Measurements from ENCODE around the gene WRAP73. TPM values are rescaled to one million over a fixed set of nuclear protein-coding genes. Genes with fewer than 3 reads are reported as not detected.
A peak's percentile ranks its signal among the peaks of the same experiment; 100 is the strongest.

WRAP73 gene
- total and polyA plus RNA-seq, 4 donors, result 5.8 to 27.8 (median 14.0) TPM

- Histone ChIP-seq H3K9me3 (ENCODE audit: control insufficient read depth, low read length) (no peaks in the 10 kb centered on the region), H3K4me1 (ENCODE audit: control insufficient read depth in 1 of 2, insufficient read depth in 2 of 2, low read length in 2 of 2) (no peaks in the 10 kb centered on the region), H3K4me3 (ENCODE audit: low read length in 2 of 2) (no peak overlapping the region), H3K27me3 (ENCODE audit: control insufficient read depth in 1 of 2, insufficient read depth in 2 of 2, low read length in 1 of 2) (no peaks in the 10 kb centered on the region), H3K27ac (ENCODE audit: low read depth in 1 of 2, low read length in 2 of 2) (no peak overlapping the region), H3K36me3 (ENCODE audit: control insufficient read depth in 1 of 2, insufficient read depth in 2 of 2, low read length in 1 of 2) (no peaks in the 10 kb centered on the region)
- no peak for DNase-seq
- intact Hi-C loops (cut with DNase I), result no loop called here
- no peak for ATAC-seq (ENCODE audit: low FRiP score)
- WGBS, 2 donors, result 84 to 87% methylated on average over 15 to 16 of the region's 16 CpGs
These were observed 48.2 kb downstream of the WRAP73 start for GRCh38 chr1:3601743-3602142.

DNA sequence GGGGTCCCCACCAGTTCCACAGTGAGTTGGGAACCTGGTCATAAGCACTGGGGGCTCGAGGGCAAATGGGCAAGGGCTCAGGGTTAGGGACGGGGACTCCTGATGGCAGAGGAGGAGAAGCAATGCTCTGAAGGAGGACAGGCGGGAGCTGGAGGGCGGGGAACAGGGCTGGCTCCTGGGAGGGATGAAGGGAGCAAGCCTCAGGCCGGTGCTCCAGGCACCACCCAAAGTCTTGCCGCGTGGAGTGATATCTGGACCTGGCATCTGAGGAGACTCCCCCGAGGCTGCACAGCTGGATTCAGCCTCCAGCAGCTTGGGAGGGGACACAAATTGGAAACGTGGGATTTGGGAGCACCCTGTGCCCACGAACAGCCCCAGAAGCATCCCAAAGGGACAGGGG is 49.5 kb downstream of the WRAP73 start:
- intact Hi-C loops (cut with DNase I), result no loop called here

DNA sequence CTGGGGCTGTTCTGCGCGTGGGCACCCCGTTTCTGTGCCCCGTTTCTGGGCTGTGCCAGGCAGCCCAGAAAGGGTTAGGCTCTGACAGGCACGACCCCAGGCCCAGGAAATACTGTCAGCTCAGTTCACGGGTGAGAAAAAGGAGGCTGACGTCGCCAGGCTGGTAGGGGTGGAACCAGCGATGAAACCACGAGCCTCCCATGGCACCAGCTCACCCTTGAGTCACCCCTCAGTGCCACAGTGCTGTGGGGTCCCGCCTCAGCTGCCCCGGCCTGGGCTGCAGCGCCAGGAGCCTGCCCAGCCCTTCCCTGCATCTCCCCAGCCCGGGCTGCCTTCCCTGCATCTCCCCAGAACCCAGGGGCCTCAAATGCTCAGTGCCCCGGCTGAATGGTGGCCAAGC is 50.1 kb downstream of the WRAP73 start:
- Histone ChIP-seq H3K9me3 (ENCODE audit: control insufficient read depth, low read length) (no peaks in the 10 kb centered on the region), H3K27ac (ENCODE audit: low read depth in 1 of 2, low read length in 2 of 2) (no peak overlapping the region), H3K4me3 (ENCODE audit: low read length in 2 of 2) (no peak overlapping the region), H3K36me3 (ENCODE audit: control insufficient read depth in 1 of 2, insufficient read depth in 2 of 2, low read length in 1 of 2) (no peaks in the 10 kb centered on the region), H3K4me1 (ENCODE audit: control insufficient read depth in 1 of 2, insufficient read depth in 2 of 2, low read length in 2 of 2) (no peaks in the 10 kb centered on the region), H3K27me3 (ENCODE audit: control insufficient read depth in 1 of 2, insufficient read depth in 2 of 2, low read length in 1 of 2) (no peaks in the 10 kb centered on the region)
- ATAC-seq (ENCODE audit: low FRiP score) (no peak), DNase-seq (no peak)
- WGBS, 2 donors, result 87% methylated on average over 15 of the region's 15 CpGs
- intact Hi-C loops (cut with DNase I), result no loop called here

More for the DNA sequence above, 49.5 kb downstream of the WRAP73 start:
- 90 to 92% methylated on average over 10 of the region's 10 CpGs for WGBS, 2 donors
- Histone ChIP-seq H3K27ac (ENCODE audit: low read depth in 1 of 2, low read length in 2 of 2) (no peak overlapping the region), H3K36me3 (ENCODE audit: control insufficient read depth in 1 of 2, insufficient read depth in 2 of 2, low read length in 1 of 2) (no peaks in the 10 kb centered on the region), H3K9me3 (ENCODE audit: control insufficient read depth, low read length) (no peaks in the 10 kb centered on the region), H3K4me3 (ENCODE audit: low read length in 2 of 2) (no peak overlapping the region), H3K27me3 (ENCODE audit: control insufficient read depth in 1 of 2, insufficient read depth in 2 of 2, low read length in 1 of 2) (no peaks in the 10 kb centered on the region), H3K4me1 (ENCODE audit: control insufficient read depth in 1 of 2, insufficient read depth in 2 of 2, low read length in 2 of 2) (no peaks in the 10 kb centered on the region)
- DNase-seq, result no peak
- no peak for ATAC-seq (ENCODE audit: low FRiP score)

- no peak overlapping the region for H3K4me3 ChIP-seq (ENCODE audit: low read length in 2 of 2)
- H3K27ac ChIP-seq (ENCODE audit: low read depth in 1 of 2, low read length in 2 of 2), result no peak overlapping the region
- no peaks in the 10 kb centered on the region for H3K36me3 ChIP-seq (ENCODE audit: control insufficient read depth in 1 of 2, insufficient read depth in 2 of 2, low read length in 1 of 2)
- 83 to 86% methylated on average over 16 of the region's 16 CpGs for WGBS, 2 donors
- no peak for DNase-seq
- ATAC-seq (ENCODE audit: low FRiP score), result peak; percentile 11
- intact Hi-C loops (cut with DNase I), result no loop called here
- H3K4me1 ChIP-seq (ENCODE audit: control insufficient read depth in 1 of 2, insufficient read depth in 2 of 2, low read length in 2 of 2), result no peaks in the 10 kb centered on the region
- H3K27me3 ChIP-seq (ENCODE audit: control insufficient read depth in 1 of 2, insufficient read depth in 2 of 2, low read length in 1 of 2), result no peaks in the 10 kb centered on the region
- no peaks in the 10 kb centered on the region for H3K9me3 ChIP-seq (ENCODE audit: control insufficient read depth, low read length)
These were observed 50.6 kb downstream of the WRAP73 start for GRCh38 chr1:3599286-3599811.

- ATAC-seq (ENCODE audit: low FRiP score), result no peak
- Histone ChIP-seq H3K27me3 (ENCODE audit: control insufficient read depth in 1 of 2, insufficient read depth in 2 of 2, low read length in 1 of 2) (no peaks in the 10 kb centered on the region), H3K36me3 (ENCODE audit: control insufficient read depth in 1 of 2, insufficient read depth in 2 of 2, low read length in 1 of 2) (no peaks in the 10 kb centered on the region), H3K4me3 (ENCODE audit: low read length in 2 of 2) (no peak overlapping the region), H3K27ac (ENCODE audit: low read depth in 1 of 2, low read length in 2 of 2) (no peak overlapping the region), H3K9me3 (ENCODE audit: control insufficient read depth, low read length) (no peaks in the 10 kb centered on the region), H3K4me1 (ENCODE audit: control insufficient read depth in 1 of 2, insufficient read depth in 2 of 2, low read length in 2 of 2) (no peaks in the 10 kb centered on the region)
- no peak for DNase-seq
- intact Hi-C loops (cut with DNase I), result no loop called here
- WGBS, 2 donors, result 77 to 78% methylated on average over 30 of the region's 30 CpGs
These were observed 51.2 kb downstream of the WRAP73 start for GRCh38 chr1:3598522-3599285.

- 85 to 90% methylated on average over 26 of the region's 26 CpGs for WGBS, 2 donors
- no peak for DNase-seq
- no peak overlapping the region for H3K27ac ChIP-seq (ENCODE audit: low read depth in 1 of 2, low read length in 2 of 2)
- intact Hi-C loops (cut with DNase I), result no loop called here
- ATAC-seq (ENCODE audit: low FRiP score), result peak; percentile 49
- H3K36me3 ChIP-seq (ENCODE audit: control insufficient read depth in 1 of 2, insufficient read depth in 2 of 2, low read length in 1 of 2), result no peaks in the 10 kb centered on the region
- H3K9me3 ChIP-seq (ENCODE audit: control insufficient read depth, low read length), result no peaks in the 10 kb centered on the region
- no peak overlapping the region for H3K4me3 ChIP-seq (ENCODE audit: low read length in 2 of 2)
- no peaks in the 10 kb centered on the region for H3K4me1 ChIP-seq (ENCODE audit: control insufficient read depth in 1 of 2, insufficient read depth in 2 of 2, low read length in 2 of 2)
- no peaks in the 10 kb centered on the region for H3K27me3 ChIP-seq (ENCODE audit: control insufficient read depth in 1 of 2, insufficient read depth in 2 of 2, low read length in 1 of 2)
These were observed 51.8 kb downstream of the WRAP73 start for GRCh38 chr1:3598051-3598491.

DNA sequence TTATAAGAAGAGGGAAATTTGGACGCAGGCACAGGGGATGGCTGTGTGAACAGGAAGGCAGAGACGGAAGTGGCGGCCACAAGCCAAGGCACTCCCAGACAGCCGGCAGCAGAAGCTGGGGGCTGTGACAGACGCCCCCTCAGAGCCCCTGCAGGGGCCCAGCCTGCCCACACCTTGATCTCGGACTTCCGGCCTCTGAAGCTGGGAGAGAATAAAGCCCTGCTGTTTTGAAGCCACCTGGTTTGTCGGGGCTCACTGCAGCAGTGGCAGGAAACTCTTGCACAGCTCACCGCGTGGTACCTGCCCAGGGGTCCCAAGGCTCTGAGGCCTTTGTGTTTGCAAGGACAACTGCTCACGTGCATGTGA is 52.3 kb downstream of the WRAP73 start:
- no peaks in the 10 kb centered on the region for H3K4me1 ChIP-seq (ENCODE audit: control insufficient read depth in 1 of 2, insufficient read depth in 2 of 2, low read length in 2 of 2)
- H3K27ac ChIP-seq (ENCODE audit: low read depth in 1 of 2, low read length in 2 of 2), result no peak overlapping the region
- no peaks in the 10 kb centered on the region for H3K27me3 ChIP-seq (ENCODE audit: control insufficient read depth in 1 of 2, insufficient read depth in 2 of 2, low read length in 1 of 2)
- H3K36me3 ChIP-seq (ENCODE audit: control insufficient read depth in 1 of 2, insufficient read depth in 2 of 2, low read length in 1 of 2), result no peaks in the 10 kb centered on the region
- ATAC-seq (ENCODE audit: low FRiP score), result no peak
- DNase-seq, result no peak
- intact Hi-C loops (cut with DNase I), result no loop called here
- no peak overlapping the region for H3K4me3 ChIP-seq (ENCODE audit: low read length in 2 of 2)
- WGBS, 2 donors, result 89 to 90% methylated on average over 11 of the region's 11 CpGs
- H3K9me3 ChIP-seq (ENCODE audit: control insufficient read depth, low read length), result no peaks in the 10 kb centered on the region

DNA sequence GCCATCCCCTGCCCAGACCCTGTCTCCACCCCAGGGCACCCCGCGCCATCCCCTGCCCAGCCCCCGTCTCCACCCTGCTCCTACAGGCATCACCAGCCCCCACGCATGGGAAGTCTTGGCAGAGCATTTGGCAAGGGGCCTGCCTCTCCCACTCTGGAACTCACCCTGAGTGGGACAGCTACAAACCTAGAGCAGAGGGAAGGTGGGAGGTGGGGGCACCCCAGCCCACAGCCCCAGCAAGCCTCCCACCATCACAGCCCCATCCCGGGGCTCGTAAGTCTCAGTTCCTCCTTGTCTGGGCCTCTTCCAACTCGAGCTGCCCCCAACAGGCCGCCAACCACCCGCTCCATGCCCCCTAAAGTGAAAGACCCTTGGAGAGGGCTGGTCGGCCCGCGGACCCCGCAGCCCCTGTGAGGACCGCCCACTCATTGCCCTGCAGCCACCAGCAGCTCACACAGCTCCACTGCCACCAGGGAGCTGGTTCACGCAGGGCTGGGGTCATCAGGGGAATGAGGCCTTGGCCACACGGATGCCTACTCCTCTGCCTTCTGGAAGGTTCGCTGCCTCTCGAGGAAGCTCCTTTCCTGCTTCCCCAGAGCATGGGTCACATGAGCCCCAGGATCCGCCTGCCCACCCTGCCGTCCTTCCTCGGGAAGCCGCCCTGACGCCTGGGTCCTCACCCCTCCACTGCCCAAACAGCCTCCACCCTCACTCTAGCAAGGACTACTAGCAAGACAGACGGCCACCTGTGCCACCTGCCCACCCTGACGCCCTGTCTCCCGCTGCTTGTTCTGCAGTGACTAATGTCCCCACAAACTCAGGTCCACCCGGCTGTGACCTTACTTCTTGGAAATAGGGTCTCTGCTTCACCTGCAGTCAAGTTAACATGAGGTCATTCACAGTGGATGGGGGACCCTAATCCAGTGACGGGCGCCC is 53.0 kb downstream of the WRAP73 start:
- Histone ChIP-seq H3K27ac (ENCODE audit: low read depth in 1 of 2, low read length in 2 of 2) (no peak overlapping the region), H3K36me3 (ENCODE audit: control insufficient read depth in 1 of 2, insufficient read depth in 2 of 2, low read length in 1 of 2) (no peaks in the 10 kb centered on the region), H3K4me3 (ENCODE audit: low read length in 2 of 2) (no peak overlapping the region), H3K4me1 (ENCODE audit: control insufficient read depth in 1 of 2, insufficient read depth in 2 of 2, low read length in 2 of 2) (no peaks in the 10 kb centered on the region), H3K27me3 (ENCODE audit: control insufficient read depth in 1 of 2, insufficient read depth in 2 of 2, low read length in 1 of 2) (no peaks in the 10 kb centered on the region), H3K9me3 (ENCODE audit: control insufficient read depth, low read length) (no peaks in the 10 kb centered on the region)
- DNase-seq (no peak), ATAC-seq (ENCODE audit: low FRiP score) (no peak)
- intact Hi-C loops (cut with DNase I), result no loop called here
- 87 to 91% methylated on average over 28 to 29 of the region's 29 CpGs for WGBS, 2 donors
